GM10266 (cell line): Measurements from ENCODE around the gene PTPRK.
"Not testable (repeated sequence)": the region's sequence is repeated elsewhere in the genome, so short reads cannot be mapped to it uniquely, and the experiment has no call there.

ENCODE experiments used
- DNase-seq: peaks from one replicate; pipeline ENCODE4 v3.0.0; 2012; ENCODE audit errors: extremely low spot score
- CTCF ChIP-seq: IDR thresholded peaks from 2 replicates; pipeline ENCODE4 v1.5.1; 2012; ENCODE audit warnings: mild to moderate bottlenecking, low read depth; ENCODE audit not compliant: control insufficient read depth, insufficient read depth; ENCODE audit errors: missing control alignments

The PTPRK gene

GRCh38 chr6:127992144-127992543 is 528.3 kb downstream of the PTPRK start:
- DNase-seq, result no peak
- no peak for TF ChIP-seq CTCF

GRCh38 chr6:127990074-127990473 is 530.3 kb downstream of the PTPRK start:
- no peak for DNase-seq
- TF ChIP-seq CTCF, result no peak

- TF ChIP-seq CTCF, result no peak
Observed at GRCh38 chr6:127980996-127981395, 539.4 kb downstream of the PTPRK start.

GRCh38 chr6:127978185-127978584 is 542.2 kb downstream of the PTPRK start:
- not testable (repeated sequence) for DNase-seq

More at GRCh38 chr6:127980996-127981395, 539.4 kb downstream of the PTPRK start:
- DNase-seq, result no peak

- no peak for TF ChIP-seq CTCF
- no peak for DNase-seq
Observed at GRCh38 chr6:127976796-127977195, 543.6 kb downstream of the PTPRK start.

GRCh38 chr6:127976111-127976510 is 544.3 kb downstream of the PTPRK start:
- DNase-seq, result no peak

GRCh38 chr6:127972815-127973214 is 547.6 kb downstream of the PTPRK start:
- TF ChIP-seq CTCF, result no peak
- no peak for DNase-seq

More at GRCh38 chr6:127976111-127976510, 544.3 kb downstream of the PTPRK start:
- TF ChIP-seq CTCF, result no peak

GRCh38 chr6:127971945-127972391 is 548.4 kb downstream of the PTPRK start:
- no peak for DNase-seq
- no peak for TF ChIP-seq CTCF
